GM21526 (cell line): Measurements from ENCODE around the gene ACYP2.

Experiments
- ATAC-seq: cut with Tn5 transposase; IDR thresholded peaks from one replicate; pipeline ENCODE4 v1.9.1; 2021; ENCODE audit warnings: moderate library complexity; ENCODE audit not compliant: unreplicated experiment, low FRiP score

Gene ACYP2

DNA sequence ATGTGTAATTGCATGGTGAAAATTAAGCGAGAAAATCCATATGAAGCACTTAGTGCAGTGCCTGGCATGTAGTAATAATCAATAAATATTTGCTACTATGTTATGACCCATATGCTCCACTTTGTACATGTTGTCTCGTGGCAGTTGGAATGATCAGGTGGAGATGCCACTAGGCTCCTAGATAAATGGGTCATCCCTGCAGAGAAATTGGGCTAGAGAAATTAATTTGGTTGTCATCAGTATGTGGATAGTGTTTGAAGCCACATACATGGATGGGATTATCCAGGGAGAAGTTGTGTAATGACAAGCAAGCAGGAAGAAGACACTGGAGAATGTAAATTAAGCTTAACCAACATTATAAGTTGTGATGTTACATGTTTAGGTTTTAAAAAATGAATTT, 33.0 kb downstream of the ACYP2 start:
- no peak for ATAC-seq

DNA sequence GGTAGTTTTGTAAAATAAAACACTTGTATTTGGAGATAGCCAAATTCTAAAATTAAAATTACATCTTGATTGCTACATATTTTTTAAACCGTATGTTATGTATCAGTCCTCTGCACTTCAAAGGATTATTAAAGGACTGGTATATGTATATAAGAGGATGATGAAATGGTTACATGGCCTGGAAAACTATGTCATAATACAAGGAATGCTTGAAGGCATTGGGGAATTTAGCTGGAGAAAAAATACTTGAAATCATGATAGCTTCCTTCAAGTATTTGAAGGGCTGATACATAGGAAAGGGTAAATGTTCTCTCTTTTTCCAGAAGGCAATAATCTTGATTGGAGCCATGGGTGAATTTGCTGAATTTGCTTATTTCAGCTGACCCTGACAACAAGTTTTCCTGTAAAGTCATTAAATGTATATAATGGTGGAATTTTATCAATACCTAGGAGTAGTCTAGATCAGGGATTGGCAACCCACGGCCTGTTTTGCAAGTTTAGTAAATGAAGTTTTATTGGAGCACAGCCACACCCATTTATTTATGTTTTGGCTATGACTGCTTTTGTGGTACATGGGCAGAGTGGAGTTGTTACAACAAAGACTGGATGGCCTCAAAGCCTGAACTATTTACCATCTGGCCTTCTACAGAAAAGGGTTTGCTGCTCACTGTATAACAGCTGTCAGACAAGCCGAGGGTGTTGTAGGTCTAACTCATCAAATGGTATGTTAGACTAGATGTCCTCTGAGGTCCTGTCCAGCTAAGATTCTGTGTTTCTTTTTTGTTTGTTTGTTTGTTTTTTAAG, 34.4 kb downstream of the ACYP2 start:
- ATAC-seq: no peak

DNA sequence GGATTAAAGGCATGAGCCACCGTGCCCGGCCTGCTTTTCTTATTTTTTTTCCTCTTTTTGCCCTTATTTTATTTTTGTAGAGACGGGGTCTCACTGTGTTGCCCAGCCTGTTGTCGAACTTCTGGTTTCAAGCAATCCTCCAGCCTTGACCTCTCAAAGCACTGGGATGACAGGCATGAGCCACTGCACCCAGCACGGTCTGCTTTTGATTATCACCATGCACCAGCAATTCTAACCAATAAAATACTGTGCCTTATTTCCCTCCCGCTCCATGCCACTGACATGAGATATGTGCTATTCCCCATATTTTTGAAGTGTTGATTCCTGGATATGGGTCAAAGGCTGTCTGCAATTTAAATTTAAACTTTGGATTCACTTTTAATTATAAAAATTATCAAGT, 42.9 kb downstream of the ACYP2 start:
- no peak for ATAC-seq

DNA sequence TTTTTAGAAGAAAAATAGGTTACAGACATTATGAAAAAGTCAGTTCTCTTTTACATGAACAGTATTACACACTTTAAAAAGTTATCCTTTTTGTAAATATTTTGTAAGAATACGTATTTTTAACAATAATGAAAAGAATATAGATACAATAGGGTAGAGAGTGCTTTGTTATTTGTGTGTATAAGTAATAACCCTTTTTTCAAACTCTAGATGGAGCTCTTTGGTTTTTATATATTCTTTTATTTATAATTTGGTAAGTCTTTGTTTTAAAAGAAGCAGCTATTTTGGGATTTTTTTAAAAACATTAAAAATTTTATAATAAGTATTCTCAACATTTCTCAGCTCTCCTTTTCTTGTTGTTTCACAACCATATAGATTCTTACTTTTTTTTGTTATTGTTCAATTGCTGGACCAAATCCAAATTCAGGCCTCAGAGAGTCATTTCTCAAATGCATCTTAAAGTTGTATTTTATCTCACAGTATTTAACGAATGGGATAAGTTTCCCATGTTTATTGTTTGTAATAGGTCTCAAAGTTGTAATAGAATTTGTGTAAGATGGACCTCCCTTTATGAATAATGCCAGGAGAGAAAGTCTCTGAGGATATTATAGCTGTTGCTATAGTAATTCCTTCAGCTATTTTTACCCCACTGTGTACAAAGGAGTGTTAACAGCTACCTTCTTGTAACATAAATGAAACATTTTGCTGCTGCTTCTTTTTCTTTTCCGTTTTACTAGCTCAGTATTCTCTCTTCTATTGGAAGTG, 46.4 kb downstream of the ACYP2 start:
- ATAC-seq: no peak

DNA sequence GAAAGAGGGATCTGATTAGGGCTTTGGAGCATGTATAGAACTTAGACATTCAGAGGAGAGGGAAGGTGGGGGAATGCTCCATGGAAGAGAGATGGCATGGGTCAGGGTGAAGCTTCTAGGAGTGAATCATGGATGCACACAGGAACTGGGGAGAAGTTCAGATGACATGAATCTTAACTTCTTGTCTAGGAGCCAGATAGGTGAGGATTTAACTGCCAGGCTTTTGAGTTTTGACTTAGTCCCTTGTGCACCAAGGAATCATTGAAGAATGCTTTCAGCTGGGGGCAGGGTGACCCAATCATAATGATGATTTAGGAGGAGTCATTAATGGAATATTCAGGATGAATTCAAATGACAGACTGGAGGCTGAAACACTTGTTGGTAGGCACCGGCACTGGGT, 48.7 kb downstream of the ACYP2 start:
- ATAC-seq: no peak

DNA sequence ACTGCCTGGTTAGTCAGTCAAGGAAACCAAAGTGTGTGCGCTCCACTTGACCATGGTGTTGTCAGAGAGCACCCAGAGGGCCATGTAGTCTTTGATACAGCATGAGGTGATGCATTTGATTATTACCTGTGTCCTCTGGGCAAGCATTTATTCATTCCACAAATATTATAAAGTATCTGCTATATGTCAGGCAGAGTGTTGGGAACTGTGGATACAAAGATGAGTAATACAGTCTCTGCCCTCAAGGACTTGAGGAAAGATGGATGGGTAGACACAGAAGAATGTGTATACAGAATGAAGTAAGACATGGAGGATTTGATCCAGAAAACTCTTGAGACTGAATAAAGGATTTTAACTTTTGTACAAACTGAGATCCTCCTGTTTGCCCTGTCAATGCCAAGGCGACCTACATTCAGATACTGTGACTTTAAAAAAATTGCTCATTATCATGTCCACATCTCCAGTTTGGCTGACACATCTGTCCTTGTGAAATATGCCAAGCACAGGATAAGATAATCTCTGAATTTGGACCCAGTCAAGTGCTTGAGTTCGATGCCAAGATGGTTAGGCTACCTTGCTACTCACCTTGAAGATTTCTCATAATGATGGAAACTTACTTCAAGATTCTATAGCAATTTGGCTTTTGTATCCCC, 50.8 kb downstream of the ACYP2 start:
- ATAC-seq: no peak

DNA sequence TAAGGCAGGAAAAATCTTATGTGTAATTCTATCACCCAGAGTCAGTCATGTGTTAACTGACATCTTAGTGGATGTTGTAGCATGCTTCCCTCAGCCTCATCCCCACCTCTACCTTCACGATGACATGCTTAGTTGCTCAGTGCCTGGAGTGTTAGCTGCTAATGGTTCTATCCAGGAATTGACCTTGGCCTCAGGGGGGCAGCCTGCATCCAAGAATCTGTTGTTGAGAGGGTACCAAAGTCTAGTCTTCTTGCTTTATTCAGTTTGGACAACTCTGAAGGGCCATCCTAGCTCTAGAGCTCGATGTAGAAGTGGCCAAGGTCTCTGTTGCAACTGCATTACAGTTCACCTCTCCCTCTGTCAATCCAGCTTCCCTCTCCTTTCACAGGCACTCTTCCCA, 61.2 kb downstream of the ACYP2 start:
- no peak for ATAC-seq

DNA sequence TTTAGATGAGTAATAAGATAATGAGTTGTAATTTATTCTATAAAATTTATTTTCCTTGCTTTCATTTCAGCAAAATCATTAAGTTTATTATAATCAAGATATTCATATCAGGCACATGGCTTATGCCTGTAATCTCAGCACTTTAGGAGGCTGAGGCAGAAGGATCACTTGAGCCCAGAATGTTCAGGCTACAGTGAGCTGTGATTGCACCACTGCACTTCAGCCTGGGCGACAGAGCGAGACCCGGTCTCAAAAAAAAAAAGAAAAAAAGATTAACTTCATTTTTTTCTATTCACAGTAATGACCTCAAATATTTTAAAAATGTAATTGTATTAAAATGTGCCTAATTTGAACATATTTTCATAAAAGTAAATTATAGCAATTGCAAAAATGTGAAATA, 67.9 kb downstream of the ACYP2 start:
- no peak for ATAC-seq

DNA sequence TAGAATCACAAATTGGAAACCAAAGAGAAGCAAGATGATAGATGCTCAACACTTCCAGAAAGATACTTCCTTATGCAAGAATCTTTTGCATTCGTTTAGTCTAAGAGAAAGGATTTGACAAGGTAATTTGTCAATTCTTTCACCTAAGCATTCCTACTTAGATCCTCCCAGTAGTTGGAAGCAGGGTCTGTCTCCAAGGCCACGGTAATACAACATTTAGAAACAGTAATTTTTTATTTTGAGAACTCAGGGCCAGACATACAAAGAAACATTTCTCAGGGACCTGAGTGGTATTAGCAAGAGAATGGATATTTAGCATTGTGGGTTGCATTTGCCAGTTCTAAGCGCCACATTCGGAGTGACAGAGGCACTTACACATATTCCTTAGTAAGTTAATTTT, 68.6 kb downstream of the ACYP2 start:
- no peak for ATAC-seq

DNA sequence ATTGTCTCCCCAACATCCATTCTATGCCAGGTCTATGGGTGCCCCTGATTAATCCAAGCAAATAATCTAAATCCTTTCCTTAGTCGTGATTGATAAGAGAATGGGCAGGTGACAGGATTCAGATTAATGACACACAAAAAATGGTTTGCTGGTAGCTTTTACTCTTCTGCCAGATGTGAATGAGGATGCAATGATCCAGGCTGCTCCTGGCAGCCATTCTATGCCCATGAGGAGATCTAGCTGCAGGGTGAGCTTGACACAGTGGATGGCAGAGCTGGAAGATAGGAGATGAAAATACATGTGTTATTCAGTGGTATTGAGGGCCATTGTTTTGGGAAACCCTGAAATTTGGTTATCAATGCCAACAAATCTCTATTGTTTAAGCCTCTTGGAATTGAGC, 69.7 kb downstream of the ACYP2 start:
- ATAC-seq: no peak

DNA sequence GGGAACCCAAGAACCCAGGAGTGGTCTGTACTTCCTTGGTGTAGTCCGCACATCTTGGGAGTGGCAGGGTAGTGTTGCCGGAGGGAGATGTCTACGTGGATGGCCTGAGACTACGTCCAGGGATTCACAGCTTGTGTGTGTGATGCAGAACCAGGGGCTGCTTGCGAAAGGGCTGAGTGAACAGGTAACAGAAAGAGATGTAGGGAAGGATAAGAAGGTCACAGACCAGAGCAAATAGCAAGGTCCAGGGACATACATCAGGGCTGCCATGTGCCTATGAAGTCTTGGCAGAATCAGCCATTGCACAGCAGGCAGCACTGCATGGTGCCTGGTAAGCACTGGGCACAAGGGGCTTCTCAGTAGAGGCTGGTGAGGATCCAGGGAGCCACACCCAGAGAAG, 71.9 kb downstream of the ACYP2 start:
- no peak for ATAC-seq

DNA sequence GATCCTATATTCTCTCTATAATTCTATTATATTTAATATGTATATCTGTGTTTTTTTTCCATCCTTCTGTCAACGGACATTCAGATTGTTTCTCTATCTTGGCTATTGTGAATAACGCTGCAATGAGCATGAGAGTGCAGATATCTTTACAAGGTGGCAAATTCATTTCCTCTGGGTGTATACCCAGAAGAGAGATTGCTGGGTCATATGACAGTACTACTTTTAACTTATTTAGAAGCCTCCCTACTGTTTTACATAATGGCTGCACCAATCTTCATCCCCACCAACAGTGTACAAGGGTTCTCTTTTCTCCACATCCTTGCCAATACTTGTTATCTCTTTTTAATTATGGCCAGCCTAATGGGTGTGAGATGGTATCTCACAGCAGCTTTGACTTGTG, 74.1 kb downstream of the ACYP2 start:
- no peak for ATAC-seq

DNA sequence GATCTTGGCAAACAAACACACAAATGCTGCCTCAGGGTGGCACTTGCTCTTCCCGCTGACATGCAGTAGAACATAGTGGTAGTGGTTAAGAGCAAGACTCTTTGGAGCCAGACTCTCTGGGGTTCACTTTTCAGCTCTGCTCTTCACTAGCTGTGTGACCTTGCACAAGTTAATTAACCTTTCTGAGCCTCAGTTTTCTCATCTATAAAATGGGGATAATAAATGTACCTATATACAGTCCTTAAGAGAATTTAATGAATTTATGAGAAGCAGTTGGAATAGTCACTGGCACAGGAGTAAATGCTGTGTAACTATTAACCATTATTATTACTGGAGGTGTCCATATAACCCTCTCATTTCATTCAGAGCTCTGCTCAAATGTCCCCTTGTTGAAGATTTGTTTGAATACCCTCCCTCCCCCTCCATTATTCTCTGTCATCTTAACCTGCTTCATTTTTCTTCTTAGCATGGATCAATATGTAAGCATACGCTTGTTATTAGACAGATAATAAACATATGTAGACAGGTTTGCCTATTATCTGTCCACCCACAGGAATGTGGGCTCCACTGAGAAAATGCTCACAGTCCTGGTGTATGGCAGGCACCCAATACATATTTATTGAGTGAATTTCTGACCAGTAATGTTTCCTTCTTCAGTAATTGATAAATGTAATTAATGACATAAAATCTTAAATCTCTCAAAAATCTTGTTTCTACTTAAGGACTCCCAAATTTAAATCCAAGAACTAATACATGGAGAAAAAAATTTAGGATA, 76.1 kb downstream of the ACYP2 start:
- ATAC-seq: no peak

DNA sequence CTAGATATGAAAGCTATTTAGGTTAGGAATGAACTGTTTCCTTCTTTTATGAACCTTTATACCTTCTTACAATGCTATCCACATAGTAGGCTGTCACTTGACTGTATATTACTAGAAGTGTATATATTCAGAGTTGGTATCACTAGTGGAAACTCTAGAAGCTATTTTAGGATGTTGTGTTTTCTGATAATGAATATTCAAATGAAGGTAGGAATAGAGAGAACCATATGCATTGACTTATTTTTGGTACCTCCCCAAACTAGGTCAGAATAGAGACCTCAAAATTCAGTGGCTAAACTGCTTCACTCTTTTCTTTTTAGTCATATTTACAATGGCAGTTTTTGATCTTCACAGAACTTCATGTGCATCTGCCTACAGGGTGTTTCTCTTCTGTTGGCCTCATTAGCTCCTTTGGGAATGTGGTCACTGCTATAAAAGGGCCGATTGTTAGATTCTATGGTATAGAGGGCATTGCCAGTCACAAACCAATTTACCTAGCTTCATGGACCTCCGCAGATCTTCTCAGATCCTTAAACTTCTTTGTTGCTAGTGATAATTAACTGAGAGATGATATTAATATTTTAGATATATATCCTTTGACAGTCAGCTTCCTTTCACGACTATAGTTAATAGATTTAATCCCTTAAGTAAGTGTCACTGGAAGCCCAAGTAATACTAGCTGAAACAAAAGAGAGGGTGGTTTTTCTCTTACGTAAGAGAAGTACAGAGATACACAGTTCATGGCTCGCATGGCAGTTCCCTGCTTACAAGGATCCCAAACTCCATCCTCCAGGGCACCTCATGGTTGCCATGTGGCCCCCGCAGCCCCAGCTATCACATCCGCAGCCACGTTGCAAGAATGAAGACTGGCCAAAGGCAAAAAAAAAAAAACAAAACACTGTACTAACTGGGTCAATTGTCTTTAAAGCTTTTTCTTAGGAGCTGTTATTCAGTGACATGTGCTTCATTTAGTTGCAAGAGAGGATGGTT, 79.6 kb downstream of the ACYP2 start:
- ATAC-seq: no peak

DNA sequence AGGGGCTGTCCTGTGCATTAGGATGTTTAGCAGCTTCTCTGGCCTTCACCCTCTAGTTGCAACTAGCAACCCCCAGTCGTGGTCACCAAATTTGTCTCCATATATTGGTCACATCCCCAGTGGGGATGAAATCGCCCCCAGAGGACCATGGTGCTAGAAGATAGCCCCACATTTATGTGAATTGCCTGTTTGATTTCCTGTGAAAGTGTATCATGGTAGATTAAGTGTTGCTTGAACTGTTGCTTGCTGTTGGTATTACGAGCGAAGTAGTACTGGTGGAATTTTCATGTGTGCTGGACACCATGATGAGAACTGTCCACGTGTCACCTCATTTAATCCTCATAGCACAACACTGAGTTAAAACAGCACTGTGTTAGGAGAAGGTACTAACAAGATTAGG, 81.2 kb downstream of the ACYP2 start:
- ATAC-seq: no peak

DNA sequence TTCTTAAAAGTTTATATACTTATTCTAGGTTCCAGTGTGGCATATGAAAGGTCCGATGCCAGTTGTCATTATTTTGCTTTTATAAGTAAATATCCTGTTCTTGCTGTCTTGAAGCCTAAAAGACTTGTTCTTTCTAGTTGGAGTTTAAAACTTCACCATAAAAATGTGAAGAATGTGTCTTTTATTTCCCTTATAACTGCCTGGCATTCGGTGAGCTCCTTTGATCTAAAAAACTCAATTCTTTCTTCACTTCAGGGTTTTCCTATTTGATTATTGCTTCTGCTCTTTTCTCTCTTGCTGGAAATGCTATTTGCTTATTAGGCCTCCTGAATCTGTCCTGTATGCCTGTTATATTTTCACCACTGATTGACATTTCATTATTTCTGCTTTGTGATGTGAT, 89.1 kb downstream of the ACYP2 start:
- ATAC-seq: no peak

DNA sequence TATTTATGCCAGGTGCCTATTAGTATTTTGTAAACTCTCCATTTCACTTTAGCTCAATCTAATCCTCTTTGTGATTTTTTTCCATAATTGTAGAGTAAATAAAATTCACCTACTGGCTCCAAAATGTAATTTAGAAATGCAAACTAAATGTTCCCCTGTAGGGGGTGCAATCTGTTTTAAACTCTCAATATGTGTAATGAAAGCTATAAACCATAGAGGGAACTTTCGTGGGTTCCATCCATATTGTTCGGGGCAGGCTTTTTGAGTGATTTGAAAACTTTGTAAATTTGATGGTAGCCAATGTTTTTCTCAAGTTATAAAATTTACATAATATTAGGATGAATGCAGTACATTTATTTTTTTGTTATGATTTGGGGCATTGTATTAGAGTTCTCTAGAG, 91.2 kb downstream of the ACYP2 start:
- ATAC-seq: no peak

DNA sequence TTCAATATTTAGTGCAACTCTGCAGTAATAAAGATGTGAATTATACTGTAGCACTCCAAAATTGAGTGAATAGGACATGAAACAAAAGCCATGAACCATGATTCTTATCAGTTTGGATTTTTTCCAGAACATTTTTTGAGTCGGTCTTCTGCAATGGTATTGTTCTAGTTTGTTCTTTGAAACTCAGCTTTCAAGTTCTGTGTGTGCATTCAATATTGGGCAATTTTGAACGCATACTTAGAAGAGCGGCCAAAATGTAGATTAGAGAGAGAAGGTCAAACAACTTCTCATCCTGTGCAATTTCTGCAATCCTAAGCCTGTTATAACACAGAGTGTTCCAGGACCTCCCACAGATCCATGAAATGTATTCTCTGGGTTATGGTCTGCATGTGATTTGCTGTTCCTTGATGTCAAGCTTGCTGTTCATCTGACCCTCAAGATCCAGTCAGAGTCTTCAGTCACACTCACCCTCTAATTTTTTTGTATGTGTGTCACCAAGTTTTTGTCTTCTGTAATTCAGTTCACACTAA, 92.3 kb downstream of the ACYP2 start:
- ATAC-seq: no peak
